ENCODE results near the gene HMGB4.

The HMGB4 gene

GRCh38 chr1:33842348-33842747 lies 21.5 kb upstream of the HMGB4 start:
- TF ChIP-seq, protein P1, sequence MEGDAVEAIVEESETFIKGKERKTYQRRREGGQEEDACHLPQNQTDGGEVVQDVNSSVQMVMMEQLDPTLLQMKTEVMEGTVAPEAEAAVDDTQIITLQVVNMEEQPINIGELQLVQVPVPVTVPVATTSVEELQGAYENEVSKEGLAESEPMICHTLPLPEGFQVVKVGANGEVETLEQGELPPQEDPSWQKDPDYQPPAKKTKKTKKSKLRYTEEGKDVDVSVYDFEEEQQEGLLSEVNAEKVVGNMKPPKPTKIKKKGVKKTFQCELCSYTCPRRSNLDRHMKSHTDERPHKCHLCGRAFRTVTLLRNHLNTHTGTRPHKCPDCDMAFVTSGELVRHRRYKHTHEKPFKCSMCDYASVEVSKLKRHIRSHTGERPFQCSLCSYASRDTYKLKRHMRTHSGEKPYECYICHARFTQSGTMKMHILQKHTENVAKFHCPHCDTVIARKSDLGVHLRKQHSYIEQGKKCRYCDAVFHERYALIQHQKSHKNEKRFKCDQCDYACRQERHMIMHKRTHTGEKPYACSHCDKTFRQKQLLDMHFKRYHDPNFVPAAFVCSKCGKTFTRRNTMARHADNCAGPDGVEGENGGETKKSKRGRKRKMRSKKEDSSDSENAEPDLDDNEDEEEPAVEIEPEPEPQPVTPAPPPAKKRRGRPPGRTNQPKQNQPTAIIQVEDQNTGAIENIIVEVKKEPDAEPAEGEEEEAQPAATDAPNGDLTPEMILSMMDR (IDR thresholded peaks at IDR 0.05): no peak
- TF ChIP-seq ZFX (IDR thresholded peaks at IDR 0.05; ENCODE audit: borderline replicate concordance): no peak
- no peak overlapping the region for H3K27ac ChIP-seq

DNA sequence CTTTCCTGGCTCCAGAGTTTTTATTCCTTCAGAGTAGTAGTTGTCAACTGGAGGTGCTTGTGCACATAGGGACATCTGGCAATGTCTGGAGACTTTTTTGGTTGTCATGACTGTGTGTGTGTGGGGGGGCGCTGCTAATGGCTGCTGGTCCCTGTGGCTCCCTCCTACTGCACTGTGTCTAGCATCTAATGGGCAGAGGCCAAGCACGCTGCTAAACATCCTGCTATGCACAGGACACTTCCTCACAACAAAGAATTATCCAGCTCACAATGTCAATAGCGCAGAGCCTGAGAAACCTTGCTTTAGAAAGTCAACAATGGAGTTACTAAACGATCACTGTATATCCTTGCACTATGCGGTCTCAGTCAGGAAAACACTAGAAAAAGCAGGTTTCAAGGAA lies 19.7 kb upstream of the HMGB4 start:
- TF ChIP-seq, protein P1 (IDR thresholded peaks at IDR 0.05): no peak
- TF ChIP-seq ZFX (IDR thresholded peaks at IDR 0.05; ENCODE audit: borderline replicate concordance): no peak
- no peak overlapping the region for H3K27ac ChIP-seq

- no peak overlapping the region for H3K27ac ChIP-seq
- no peak for TF ChIP-seq ZFX (IDR thresholded peaks at IDR 0.05; ENCODE audit: borderline replicate concordance)
- TF ChIP-seq, protein P1 (IDR thresholded peaks at IDR 0.05): no peak
Measured at GRCh38 chr1:33846861-33847260, 17.0 kb upstream of the HMGB4 start.

DNA sequence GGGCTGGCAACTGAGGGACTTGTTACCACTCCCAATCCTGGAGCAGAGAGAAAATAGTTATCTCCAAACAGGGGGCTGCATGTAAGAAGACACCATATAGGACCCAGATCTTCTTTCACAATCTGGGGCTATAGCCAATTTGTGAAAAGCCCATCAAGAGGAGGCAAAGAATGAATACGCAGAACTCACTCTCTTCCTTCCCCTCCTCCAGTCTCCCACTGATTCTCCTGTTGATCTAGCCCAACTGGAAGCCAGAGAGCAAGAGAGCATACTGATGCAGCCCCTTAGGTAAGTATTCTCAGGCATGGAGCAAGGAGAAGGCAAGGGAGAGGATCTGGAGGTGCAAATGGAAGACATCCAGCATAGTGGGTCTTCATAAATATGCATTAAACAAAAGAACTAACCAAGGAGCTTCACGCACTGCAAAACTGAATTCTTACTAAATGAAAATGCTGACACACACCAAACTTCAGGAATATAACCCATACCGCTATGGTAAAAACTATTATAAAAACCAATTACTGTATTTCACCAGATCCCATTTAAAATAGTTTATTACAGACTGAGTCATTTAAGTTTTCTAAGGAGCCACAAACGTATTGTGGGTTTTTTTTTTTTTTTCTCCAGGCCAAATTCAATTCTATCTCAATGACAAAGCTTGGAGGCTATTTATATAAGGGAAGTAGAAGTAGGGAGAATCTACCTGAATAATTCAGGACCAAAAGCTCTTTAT lies 15.5 kb upstream of the HMGB4 start:
- H3K27ac ChIP-seq: no peak overlapping the region
- TF ChIP-seq ZFX (IDR thresholded peaks at IDR 0.05; ENCODE audit: borderline replicate concordance): no peak
- TF ChIP-seq, protein P1 (IDR thresholded peaks at IDR 0.05): no peak

DNA sequence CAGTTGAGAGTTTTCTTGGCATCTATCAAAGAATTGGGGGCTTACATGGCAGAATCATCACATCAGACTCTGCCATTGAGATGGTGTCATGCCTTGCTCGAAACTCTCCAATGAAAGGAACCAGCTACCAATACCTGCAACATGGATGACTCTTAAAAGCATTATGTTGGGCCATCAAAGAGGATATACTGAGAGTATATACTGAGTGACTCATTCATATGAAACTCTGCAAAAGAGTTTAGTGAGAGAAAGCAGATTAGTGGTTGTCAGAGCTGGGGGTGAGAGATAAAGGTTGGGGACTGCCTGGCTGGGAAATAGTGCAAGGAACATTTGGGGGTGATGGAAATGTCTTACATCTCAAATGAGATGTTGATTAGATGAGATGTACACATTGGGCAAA lies 14.7 kb upstream of the HMGB4 start:
- no peak overlapping the region for H3K27ac ChIP-seq
- no peak for TF ChIP-seq ZFX (IDR thresholded peaks at IDR 0.05; ENCODE audit: borderline replicate concordance)
- TF ChIP-seq, protein P1 (IDR thresholded peaks at IDR 0.05): no peak

- no peak overlapping the region for H3K27ac ChIP-seq
- TF ChIP-seq ZFX (IDR thresholded peaks at IDR 0.05; ENCODE audit: borderline replicate concordance): no peak
- TF ChIP-seq, protein P1 (IDR thresholded peaks at IDR 0.05): no peak
Measured at GRCh38 chr1:33850481-33850880, 13.4 kb upstream of the HMGB4 start.

- TF ChIP-seq, protein P1 (IDR thresholded peaks at IDR 0.05): no peak
- no peak for TF ChIP-seq ZFX (IDR thresholded peaks at IDR 0.05; ENCODE audit: borderline replicate concordance)
Measured at GRCh38 chr1:33852711-33853110, 11.2 kb upstream of the HMGB4 start.

More at GRCh38 chr1:33852711-33853110, 11.2 kb upstream of the HMGB4 start:
- no peak overlapping the region for H3K27ac ChIP-seq

All from 22Rv1 (cell line).